Esophagus muscularis mucosa (tissue), 2 donors: ENCODE measurements around the gene TMEM242.

Experiments
- EP300 ChIP-seq: sonication (generic); formaldehyde crosslinking; IDR thresholded peaks from one replicate; pipeline ENCODE4 v1.6.1; 2017; ENCODE audit warnings: antibody characterized with exemption
- POLR2A ChIP-seq: fragments of 450-650 bp; IDR thresholded peaks from one replicate; pipeline ENCODE4 v1.6.1; 2017; ENCODE audit warnings: antibody characterized with exemption, moderate library complexity, mild to moderate bottlenecking, low read depth

DNA sequence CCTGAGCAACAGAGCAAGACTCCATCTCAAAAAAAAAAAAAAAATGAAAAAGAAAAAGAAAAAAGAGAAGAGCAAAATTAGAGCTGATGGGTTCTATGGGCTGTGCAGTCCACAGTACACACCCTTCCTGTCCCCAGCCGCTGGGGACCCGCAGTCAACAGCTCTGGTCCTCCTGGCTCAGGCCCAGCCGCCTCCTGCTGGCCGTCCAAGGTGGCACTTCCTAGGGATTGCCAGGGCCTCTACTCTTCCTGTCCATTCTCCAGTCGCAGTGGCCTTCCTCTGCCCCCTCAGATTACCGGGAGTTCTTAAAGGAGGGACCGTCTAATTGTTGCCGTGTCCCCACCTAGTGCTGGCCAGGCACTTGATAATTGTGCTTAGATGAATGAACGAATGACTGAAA, 41.7 kb downstream of the TMEM242 start:
- no peak for TF ChIP-seq EP300
- TF ChIP-seq POLR2A = no peak
